22Rv1 (cell line): ENCODE results near the gene IFRD1.
A peak's percentile ranks its signal among the peaks of the same experiment; 100 is the strongest.

Experiments
- ZFX ChIP-seq: fragments of 450-650 bp; IDR thresholded peaks from 2 replicates; pipeline ENCODE4 v1.6.1; 2017; ENCODE audit warnings: antibody characterized with exemption, borderline replicate concordance
- TF ChIP-seq, protein P1 (sequence below): fragments of 450-650 bp; IDR thresholded peaks from 2 replicates; pipeline ENCODE4 v1.5.1; 2017; ENCODE audit warnings: mild to moderate bottlenecking

DNA sequence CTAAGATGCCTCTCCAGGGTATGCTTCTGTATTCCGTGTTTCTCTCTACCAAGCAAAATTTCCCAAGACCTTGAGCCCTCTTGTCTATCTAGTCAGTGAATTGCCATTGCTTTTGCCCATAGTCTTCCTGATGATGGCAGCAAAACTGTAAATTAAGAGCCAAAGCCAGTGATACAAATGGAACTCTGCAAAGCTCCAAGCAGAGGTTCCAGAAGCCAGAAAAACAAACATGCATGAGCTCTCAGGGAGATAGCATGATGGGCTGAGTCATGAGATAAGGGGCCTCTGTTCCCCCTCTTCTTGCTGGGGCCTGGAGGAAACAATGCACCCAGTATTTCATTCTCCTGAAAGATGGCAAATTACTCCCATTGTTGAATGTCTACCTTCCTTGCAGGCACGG is 55.2 kb downstream of the IFRD1 start:
- TF ChIP-seq, protein P1, sequence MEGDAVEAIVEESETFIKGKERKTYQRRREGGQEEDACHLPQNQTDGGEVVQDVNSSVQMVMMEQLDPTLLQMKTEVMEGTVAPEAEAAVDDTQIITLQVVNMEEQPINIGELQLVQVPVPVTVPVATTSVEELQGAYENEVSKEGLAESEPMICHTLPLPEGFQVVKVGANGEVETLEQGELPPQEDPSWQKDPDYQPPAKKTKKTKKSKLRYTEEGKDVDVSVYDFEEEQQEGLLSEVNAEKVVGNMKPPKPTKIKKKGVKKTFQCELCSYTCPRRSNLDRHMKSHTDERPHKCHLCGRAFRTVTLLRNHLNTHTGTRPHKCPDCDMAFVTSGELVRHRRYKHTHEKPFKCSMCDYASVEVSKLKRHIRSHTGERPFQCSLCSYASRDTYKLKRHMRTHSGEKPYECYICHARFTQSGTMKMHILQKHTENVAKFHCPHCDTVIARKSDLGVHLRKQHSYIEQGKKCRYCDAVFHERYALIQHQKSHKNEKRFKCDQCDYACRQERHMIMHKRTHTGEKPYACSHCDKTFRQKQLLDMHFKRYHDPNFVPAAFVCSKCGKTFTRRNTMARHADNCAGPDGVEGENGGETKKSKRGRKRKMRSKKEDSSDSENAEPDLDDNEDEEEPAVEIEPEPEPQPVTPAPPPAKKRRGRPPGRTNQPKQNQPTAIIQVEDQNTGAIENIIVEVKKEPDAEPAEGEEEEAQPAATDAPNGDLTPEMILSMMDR: peak; percentile 7; the same call in 1 of the 2 replicates
- no peak for TF ChIP-seq ZFX
